ENCODE data around the gene XIRP2.

- no peak for TF ChIP-seq CTCF (IDR thresholded peaks at IDR 0.05)
- TF ChIP-seq POLR2A (IDR thresholded peaks at IDR 0.05): no peak
Observed at GRCh38 chr2:167132906-167133555, 244.8 kb downstream of the XIRP2 start.
